C4-2B (cell line): ENCODE results near the gene SETD2.
"Not testable (repeated sequence)": the region's sequence is repeated elsewhere in the genome, so short reads cannot be mapped to it uniquely, and the experiment has no call there.

Experiments
- H3K27ac ChIP-seq: fragments of 450-650 bp; 2 replicates; pipeline ENCODE4 v1.5.1; 2017
- CTCF ChIP-seq: fragments of 450-650 bp; conservative IDR thresholded peaks from 2 replicates; pipeline ENCODE4 v1.5.1; 2017; ENCODE audit warnings: mild to moderate bottlenecking
- ZFX ChIP-seq: fragments of 450-650 bp; IDR thresholded peaks from 2 replicates; pipeline ENCODE4 v1.6.1; 2017

Gene SETD2

GRCh38 chr3:47047069-47047468 lies 116.8 kb downstream of the SETD2 start:
- no peak overlapping the region for H3K27ac ChIP-seq
- TF ChIP-seq ZFX (no peak), CTCF (no peak)

GRCh38 chr3:47042231-47042791 lies 121.6 kb downstream of the SETD2 start:
- H3K27ac ChIP-seq: no peak overlapping the region
- TF ChIP-seq ZFX: no peak
- TF ChIP-seq CTCF: no peak

GRCh38 chr3:47041114-47041513 lies 122.8 kb downstream of the SETD2 start:
- no peak for TF ChIP-seq ZFX
- no peak for TF ChIP-seq CTCF
- H3K27ac ChIP-seq: no peak overlapping the region

GRCh38 chr3:47037302-47037701 lies 126.6 kb downstream of the SETD2 start:
- not testable (repeated sequence) for H3K27ac ChIP-seq

GRCh38 chr3:47036145-47036544 lies 127.8 kb downstream of the SETD2 start:
- TF ChIP-seq ZFX (no peak), CTCF (no peak)
- no peak overlapping the region for H3K27ac ChIP-seq

- TF ChIP-seq CTCF (no peak), ZFX (no peak)
- no peak overlapping the region for H3K27ac ChIP-seq
These were observed 128.3 kb downstream of the SETD2 start for GRCh38 chr3:47035645-47036044.

- H3K27ac ChIP-seq: no peak overlapping the region
- TF ChIP-seq CTCF: no peak
- TF ChIP-seq ZFX: no peak
These were observed 128.9 kb downstream of the SETD2 start for GRCh38 chr3:47034868-47035489.

GRCh38 chr3:47031041-47031440 lies 132.9 kb downstream of the SETD2 start:
- H3K27ac ChIP-seq: not testable (repeated sequence)
